ENCODE results near the gene PLAC1.

PLAC1 gene

GRCh38 chrX:134670134-134670924, 12.1 kb upstream of the PLAC1 start:
- DNase-seq = no peak

DNA sequence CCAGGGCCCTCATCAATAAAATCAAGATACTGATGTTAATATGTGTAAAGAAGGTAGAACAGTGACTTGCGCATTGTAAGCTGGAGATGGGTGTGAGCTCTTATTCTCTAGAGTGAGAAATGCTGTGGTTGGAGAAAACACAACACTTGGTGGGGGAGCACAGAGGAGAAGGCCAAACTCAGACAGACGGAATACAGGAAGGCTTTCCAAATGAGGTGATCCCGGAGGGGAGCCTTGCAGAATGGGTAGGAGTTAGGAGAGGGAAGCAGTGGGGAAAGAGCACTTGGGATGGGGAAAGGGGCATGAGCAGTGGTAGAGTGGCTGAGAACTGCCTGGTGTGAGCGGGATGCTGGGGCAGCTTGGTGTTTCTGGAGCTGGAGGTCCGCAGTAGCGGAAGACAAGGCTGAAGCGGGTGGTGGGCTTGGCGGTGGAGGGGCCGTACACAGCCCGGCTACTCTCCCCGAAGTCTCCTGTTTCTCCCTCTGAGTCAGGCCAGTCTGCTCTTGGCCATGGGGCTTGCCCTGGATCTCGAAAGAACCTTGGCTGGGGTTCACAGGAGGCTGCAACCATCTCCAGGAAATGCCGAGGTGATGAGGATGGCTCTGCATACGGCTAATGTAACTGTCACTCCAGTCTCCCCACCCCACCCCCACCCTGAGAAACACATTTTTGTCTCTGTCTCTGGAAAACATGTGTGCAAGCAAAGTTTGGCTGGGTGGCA, 11.3 kb upstream of the PLAC1 start:
- DNase-seq = no peak

DNA sequence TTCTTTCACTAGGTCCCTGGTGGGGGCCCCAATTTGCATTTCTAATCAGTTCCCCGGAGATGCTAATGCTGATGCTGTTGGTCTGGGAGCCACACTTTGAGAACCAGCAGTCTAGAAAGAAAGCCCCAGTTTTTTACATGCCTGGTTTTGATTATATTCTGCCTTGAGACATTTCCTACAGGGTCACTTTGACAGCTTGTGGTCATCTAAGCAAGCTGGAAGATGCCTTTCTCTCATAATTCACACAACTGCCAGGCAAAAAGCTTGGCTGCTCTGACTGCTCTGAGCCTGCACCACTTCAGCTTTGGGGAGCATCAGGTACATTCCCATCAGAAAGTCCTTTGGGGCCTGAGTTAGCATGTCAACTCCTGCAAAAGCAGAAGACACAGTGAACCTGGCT, 5.9 kb upstream of the PLAC1 start:
- no peak for DNase-seq

GRCh38 chrX:134661295-134661694, 3.0 kb upstream of the PLAC1 start:
- DNase-seq = no peak

DNA sequence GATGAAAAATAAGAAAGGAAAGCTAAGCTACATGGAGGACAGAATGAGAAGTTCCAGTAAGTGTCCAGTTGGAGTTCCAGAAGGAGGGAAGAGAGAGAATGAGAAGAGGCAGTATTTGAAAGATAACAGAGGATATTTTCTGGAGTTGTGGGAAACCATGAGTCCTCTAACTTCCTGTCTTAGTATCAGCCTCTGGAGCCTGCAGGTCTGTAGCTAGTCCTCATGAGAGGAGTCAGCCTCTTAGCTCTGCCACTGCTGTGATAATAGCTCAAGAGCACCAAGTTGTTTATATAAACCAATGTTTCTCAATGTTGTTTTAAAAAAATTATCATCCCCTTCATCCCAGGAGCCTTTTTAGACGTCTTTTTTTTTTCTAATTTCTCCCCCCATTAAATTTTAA, 2.4 kb upstream of the PLAC1 start:
- no peak for DNase-seq

- no peak for DNase-seq
These were observed 1.5 kb upstream of the PLAC1 start for GRCh38 chrX:134659761-134660160.

GRCh38 chrX:134658760-134659023, 421 bp upstream of the PLAC1 start:
- no peak for DNase-seq

DNA sequence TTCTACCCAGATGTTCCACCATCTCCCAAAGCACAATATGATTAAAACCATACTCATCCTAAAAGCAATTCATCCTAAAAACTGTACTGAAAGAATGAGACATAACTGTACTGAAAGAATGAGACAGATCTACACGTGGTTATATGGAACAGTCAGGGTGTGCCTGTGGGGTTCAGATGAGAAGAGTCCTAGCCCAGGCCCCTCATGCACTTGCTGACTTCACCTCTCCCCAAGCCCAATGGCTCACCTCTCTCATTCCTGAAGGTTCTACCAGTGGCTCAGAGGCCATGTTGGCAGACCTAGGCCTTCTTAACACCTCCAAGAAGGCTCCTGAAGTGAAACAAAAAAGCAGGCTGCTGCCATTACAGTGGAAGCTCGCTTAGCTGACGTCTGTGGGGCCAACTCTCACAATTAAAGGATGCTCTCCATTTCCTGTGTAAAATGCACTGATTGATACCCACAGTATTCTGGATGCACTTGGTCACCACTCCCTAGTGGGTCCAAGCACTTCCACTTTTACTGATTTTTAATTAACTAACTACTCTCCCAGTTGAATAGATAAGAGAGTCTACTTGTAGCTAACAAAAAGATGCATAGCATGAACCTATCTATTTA, 3.8 kb downstream of the PLAC1 start:
- DNase-seq = no peak

GRCh38 chrX:134653835-134654234, 4.4 kb downstream of the PLAC1 start:
- no peak for DNase-seq

DNA sequence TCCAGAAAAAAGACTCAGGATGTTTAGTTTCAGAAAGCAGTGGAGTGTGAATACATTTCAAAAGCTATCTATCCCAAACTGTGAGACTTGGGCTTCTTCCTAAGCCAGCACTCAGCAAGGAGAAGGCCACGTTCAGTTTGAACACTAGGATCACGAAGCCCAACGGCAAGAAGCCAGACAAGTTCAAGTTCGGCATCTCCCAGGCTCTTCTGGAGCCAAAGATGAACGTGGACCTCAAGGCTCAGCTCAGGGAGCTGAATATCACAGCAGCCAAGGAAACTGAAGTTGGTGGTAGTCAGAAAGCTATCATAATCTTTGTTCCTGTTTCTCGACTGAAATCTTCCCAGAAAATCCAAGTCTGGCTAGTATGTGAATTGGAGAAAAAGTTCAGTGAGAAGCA, 7.6 kb downstream of the PLAC1 start:
- no peak for DNase-seq

- no peak for DNase-seq
These were observed 8.5 kb downstream of the PLAC1 start for GRCh38 chrX:134649770-134650169.

DNA sequence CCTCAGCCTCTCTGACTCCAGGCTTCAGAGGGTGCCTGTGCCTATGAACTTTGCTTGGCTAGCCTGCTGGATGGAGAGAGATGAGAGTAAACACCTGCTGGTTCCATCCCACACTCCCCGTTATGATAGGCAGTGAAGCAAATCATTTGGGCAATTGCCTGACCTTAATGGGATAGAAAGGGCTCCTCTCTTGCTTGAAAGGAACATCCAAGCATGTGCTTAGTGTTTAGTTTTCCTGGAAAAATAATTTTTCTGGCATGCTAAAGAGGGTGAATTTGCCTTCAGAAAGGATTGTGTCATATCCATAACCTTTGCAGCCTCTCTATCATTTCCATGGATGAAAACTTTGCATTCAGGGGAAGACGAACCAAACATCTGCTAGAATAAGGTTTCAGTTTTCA, 10.8 kb downstream of the PLAC1 start:
- no peak for DNase-seq

- DNase-seq = no peak
These were observed 11.6 kb downstream of the PLAC1 start for GRCh38 chrX:134646691-134647090.

DNA sequence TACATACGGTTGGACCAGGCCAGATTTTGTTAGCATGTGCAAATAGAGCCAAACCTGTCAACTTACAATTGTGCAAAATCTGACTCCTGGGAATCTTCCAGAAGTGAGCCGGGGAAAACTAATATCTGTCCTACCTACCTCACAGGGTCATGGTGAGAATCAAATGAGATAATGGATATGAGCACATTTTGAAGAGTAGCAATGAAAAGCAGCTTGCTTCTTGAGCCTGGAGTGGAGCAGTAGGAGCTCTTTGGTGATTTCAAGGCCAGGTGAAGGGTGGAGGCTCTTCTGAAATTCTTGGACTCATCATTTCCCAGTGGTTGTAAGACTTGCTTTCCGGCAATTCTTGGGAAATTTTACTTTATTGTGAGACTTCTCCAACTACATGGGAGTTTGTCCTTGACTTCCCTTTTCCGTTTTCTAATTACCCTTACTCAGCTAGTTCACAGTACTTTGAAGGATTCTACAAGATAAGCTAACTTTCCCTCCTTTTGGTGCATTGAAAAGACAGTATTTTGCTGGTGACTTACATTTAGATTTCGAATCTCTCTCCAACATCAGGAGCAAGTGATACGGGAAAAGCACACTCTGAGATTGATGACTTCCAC, 12.2 kb downstream of the PLAC1 start:
- no peak for DNase-seq

DNA sequence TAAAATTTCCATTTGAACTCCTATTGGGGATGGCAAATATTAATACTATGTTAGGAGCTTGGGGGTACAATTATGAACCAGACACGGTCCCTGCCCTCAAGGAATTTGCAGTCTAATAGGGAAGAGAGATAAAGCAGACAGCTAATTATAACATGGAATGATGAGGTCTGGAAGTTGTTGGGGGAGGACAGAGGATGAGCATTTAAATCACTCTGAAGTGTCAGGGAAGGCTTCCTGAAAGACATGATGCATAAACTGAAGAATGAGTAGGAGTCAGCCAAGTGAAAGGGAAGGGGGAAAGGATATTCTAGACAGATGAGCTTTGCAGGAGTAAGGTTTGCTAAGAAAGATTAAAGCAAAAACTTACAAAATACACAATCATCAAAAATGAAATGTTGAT, 15.9 kb downstream of the PLAC1 start:
- no peak for DNase-seq

GRCh38 chrX:134641346-134641745, 16.9 kb downstream of the PLAC1 start:
- DNase-seq = no peak

GRCh38 chrX:134640914-134641313, 17.4 kb downstream of the PLAC1 start:
- DNase-seq = no peak

DNA sequence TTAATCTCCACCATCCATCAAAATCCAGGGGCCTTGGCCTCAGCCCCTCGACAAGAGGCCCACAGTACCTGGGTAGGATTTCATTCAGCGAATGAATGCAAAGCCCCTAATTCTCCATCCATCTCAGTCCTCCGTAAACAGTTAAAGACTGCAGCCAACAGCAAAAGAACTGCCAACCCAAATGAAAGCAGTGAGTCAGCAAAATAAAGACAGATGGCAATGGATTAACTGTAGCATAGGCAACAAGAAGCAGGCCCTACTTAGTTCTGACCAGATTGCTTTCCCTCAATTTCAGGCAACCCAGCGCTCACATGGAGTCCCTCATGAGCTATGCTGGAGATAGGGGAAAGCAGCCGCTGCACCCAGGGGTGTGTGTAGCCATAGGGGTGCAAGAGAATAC, 21.4 kb downstream of the PLAC1 start:
- DNase-seq = no peak

DNA sequence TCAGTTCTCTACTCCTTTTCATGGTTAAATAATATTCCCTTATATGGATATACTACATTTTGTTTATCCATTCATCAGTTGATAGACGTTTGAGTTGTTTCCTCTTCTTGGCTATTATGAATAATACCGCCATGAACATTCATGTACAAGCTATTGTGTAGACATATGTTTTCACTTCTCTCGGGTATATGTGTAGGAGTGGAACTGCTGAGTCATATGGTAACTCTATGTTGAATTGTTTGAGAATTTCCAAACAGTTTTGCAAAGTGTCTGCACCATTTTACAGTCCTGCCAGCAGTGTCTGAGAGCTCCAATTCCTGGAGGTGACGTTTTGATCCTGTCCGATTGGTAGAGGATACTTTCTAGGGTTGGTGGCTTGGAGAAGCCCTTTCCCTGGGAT, 23.6 kb downstream of the PLAC1 start:
- DNase-seq = no peak

DNA sequence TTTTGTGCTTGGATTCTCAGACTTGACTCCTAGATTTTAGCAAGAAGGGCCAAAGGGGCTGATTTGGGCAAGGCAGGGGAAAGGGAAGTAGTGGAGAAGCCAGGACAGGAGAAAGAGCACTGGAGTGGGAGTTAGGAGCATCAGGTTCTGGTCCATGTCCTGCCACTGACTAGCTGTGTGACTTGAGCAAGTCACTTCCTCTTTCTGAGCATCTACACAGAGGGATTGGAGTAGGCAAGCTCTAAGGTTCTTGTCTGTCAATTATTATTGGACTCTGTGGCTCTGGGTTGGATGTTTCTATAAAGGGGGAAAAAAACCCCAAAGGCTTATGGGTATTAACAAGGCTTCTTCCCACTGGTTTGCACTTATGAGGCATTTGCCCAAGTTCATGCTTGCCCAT, 24.4 kb downstream of the PLAC1 start:
- DNase-seq = no peak

DNA sequence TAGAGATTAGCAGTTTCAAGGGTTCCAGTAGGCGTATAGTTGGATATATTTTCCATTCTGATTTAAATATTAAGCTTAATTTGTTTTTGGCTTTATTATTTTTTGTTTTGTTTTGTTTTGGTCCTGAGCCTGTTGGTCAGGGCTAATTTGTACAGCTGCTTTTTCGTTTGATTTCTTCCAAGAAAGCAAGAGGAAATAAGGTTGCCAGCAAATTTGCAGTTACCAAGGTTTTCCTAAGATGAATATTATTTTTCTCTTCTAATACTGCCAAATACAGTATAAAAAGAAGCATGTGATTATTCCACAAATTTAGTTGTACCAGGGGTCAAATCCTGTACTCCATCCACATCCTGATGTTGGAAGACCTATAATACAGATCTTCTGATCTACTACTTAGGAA, 24.9 kb downstream of the PLAC1 start:
- DNase-seq = no peak

DNA sequence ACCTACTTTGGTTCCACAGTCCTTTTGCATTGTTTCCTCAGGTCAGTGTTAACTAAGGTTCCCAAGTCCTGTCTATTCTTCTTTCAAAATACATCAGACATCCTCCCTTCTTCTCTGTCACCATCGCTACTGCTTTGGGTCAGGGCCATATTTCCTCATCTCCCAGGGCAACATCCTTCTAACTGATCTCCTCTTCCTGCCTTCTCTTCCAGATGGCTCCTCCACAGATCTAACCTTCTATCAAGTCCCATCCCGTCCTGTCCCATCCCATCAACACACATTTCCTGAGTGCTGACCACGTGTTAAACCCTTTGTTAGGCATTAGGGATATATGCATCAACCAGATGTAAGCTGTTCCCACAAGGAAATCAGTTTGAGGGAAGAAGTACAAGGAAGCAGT, 25.9 kb downstream of the PLAC1 start:
- DNase-seq = no peak

- no peak for DNase-seq
These were observed 26.6 kb downstream of the PLAC1 start for GRCh38 chrX:134631426-134632346.

Data from effector CD4-positive, alpha-beta T cell (primary cell).